GM12878 (cell line): ENCODE data around the gene CASK. TPM values are rescaled to one million over a fixed set of nuclear protein-coding genes. Genes with fewer than 3 reads are reported as not detected.
"Not testable (repeated sequence)": the region's sequence is repeated elsewhere in the genome, so short reads cannot be mapped to it uniquely, and the experiment has no call there.

Source experiments
- ATAC-seq: fragments of 200-7000 bp; cut with Tn5 transposase; 3 replicates; pipeline ENCODE4 v1.9.1; 2020; ENCODE audit warnings: mild to moderate bottlenecking, moderate library complexity
- BruUV-seq: library from RNA; stranded (reverse); fragments of 400-500 nt; replicated peaks from 2 replicates; lab custom pipeline; 2021; lab: Mats Ljungman, UMichigan
- CTCF ChIA-PET: fragments of 300-600 bp; sonication (Branson Sonifier 250); formaldehyde crosslinking; extraction: SDS; loops from one replicate; lab custom pipeline; 2021; ENCODE audit warnings: inconsistent platforms; lab: Yijun Ruan, JAX
- POLR2A ChIA-PET: fragments of 350-600 bp; formaldehyde crosslinking; extraction: SDS; loops from one replicate; lab custom pipeline; 2021; ENCODE audit warnings: inconsistent platforms; lab: Charles Lee
- RAD21 ChIA-PET: fragments of 300-600 bp; sonication (Branson Sonifier 250); formaldehyde crosslinking; loops from one replicate; lab custom pipeline; 2023; ENCODE audit warnings: antibody characterized with exemption; ENCODE audit not compliant: unreplicated experiment; lab: Charles Lee
- SMC1A ChIA-PET: fragments of 300-600 bp; sonication (Branson Sonifier 250); formaldehyde crosslinking; loops from one replicate; lab custom pipeline; 2023; ENCODE audit not compliant: unreplicated experiment, uncharacterized antibody; lab: Charles Lee
- DNase-seq: peaks from one replicate; pipeline ENCODE4 v3.0.0-alpha.2; 2011; ENCODE audit warnings: low read depth, low spot score
- FAIRE-seq: peaks from 3 replicates; lab custom pipeline; 2011; peaks lifted over from hg19 to GRCh38; lab: Jason Lieb, UNC
- H2AFZ ChIP-seq: 2 replicates; pipeline ENCODE4 v1.6.0; 2011; ENCODE audit warnings: low read depth, low read length, control low read depth; ENCODE audit not compliant: control insufficient read depth
- H3K27ac ChIP-seq: 2 replicates; pipeline ENCODE4 v1.5.1; 2011; ENCODE audit warnings: control low read depth; ENCODE audit not compliant: control insufficient read depth, insufficient read depth
- H3K27me3 ChIP-seq, 2 experiments: replicated peaks in 1 of 2; 2 replicates each; pipeline versions ENCODE4 v1.6.0 to v1.6.1; 2011; ENCODE audit warnings: low read length in 1 of 2; ENCODE audit not compliant: control insufficient read depth in 2 of 2, insufficient read depth in 2 of 2
- H3K36me3 ChIP-seq, 2 experiments: 2 replicates each; pipeline ENCODE4 v1.5.1; 2011; ENCODE audit warnings: low read length in 1 of 2; ENCODE audit not compliant: control insufficient read depth in 2 of 2, insufficient read depth in 2 of 2
- H3K4me1 ChIP-seq: 2 replicates; pipeline ENCODE4 v1.6.1; 2011; ENCODE audit warnings: mild to moderate bottlenecking, low read length, moderate library complexity, mixed read lengths; ENCODE audit not compliant: control insufficient read depth, insufficient read depth
- H3K4me2 ChIP-seq: 2 replicates; pipeline ENCODE4 v1.6.0; 2011; ENCODE audit warnings: control low read depth; ENCODE audit not compliant: control insufficient read depth, insufficient read depth
- H3K4me3 ChIP-seq: fragments of 200-600 bp; sonication (generic); 2 replicates; pipeline ENCODE4 v1.5.1; 2016
- H3K79me2 ChIP-seq: 2 replicates; pipeline ENCODE4 v1.6.0; 2011; ENCODE audit warnings: low read length; ENCODE audit not compliant: control insufficient read depth, insufficient read depth
- H3K9ac ChIP-seq: 2 replicates; pipeline ENCODE4 v1.8.0; 2011; ENCODE audit warnings: low read length, control low read depth, mixed read lengths; ENCODE audit not compliant: control insufficient read depth, insufficient read depth
- H3K9me3 ChIP-seq: replicated peaks from 3 replicates; pipeline ENCODE4 v1.5.1; 2011; ENCODE audit warnings: mild to moderate bottlenecking, low read length; ENCODE audit not compliant: control insufficient read depth, insufficient read depth
- H4K20me1 ChIP-seq: 2 replicates; pipeline ENCODE4 v1.6.0; 2011; ENCODE audit not compliant: control insufficient read depth, insufficient read depth
- MYC ChIP-seq: IDR thresholded peaks from 2 replicates; pipeline ENCODE4 v1.6.1; 2011; ENCODE audit warnings: mild to moderate bottlenecking, low read length, moderate library complexity, inconsistent platforms; ENCODE audit not compliant: insufficient read depth, insufficient replicate concordance, insufficient read length, severe bottlenecking
- NR2C1 ChIP-seq: fragments of 450-650 bp; IDR thresholded peaks from 2 replicates; pipeline ENCODE4 v1.6.1; 2017; ENCODE audit warnings: antibody characterized with exemption, mild to moderate bottlenecking, moderate library complexity
- ZNF24 ChIP-seq: fragments of 450-650 bp; IDR thresholded peaks from 2 replicates; pipeline ENCODE4 v1.6.1; 2017; ENCODE audit warnings: antibody characterized with exemption, mild to moderate bottlenecking
- WGBS: methylation state at CpG from one replicate; pipeline ENCODE4 v1.1.6; 2016; ENCODE audit warnings: low lambda C conversion rate; ENCODE audit not compliant: insufficient replicate concordance, insufficient coverage; ENCODE audit errors: missing lambda C conversion rate; 5-methylcytosine and 5-hydroxymethylcytosine counted together
- in situ Hi-C: fragments of 300-500 bp; cut with MboI; formaldehyde crosslinking; loops from 9 replicates; pipeline ENCODE4 v1.14.3; 2018; ENCODE audit warnings: mixed read lengths
- intact Hi-C: fragments of 100-400 bp; cut with micrococcal nuclease; formaldehyde crosslinking; loops from one replicate; pipeline ENCODE4 v1.14.2; 2022; ENCODE audit not compliant: unreplicated experiment
- polyA plus RNA-seq, 11 experiments: library from polyadenylated mRNA; depleted of rRNA in 4 of 11; unstranded in 6 of 11; stranded (reverse) in 5 of 11; fragments of >200 nt; fragmentation: Nextera tagmentation in 4 of 11; fragmentation: Illumina TruSeq in 1 of 11; extraction: Ambion mirVana in 4 of 11; extraction: Trizol in 1 of 11; gene quantifications; 1 replicate in 1 of 11; 2 replicates in 10 of 11; pipeline versions ENCODE4 v1.2.1 to v1.2.3, GENCODE V29; 2011 to 2016; ENCODE audit warnings: inconsistent platforms in 2 of 11, missing spikeins in 2 of 11, low read depth in 1 of 11
- total RNA-seq, 4 experiments: library from RNA; depleted of rRNA in 3 of 4; stranded (reverse); fragments of >200 nt in 3 of 4; fragmentation: Illumina TruSeq in 1 of 4; extraction: Trizol in 1 of 4; gene quantifications; 2 replicates each; pipeline versions ENCODE4 v1.2.1 to v1.2.3, GENCODE V29; 2013 to 2021
- TF ChIP-seq, protein P1 (sequence below): fragments of 450-650 bp; conservative IDR thresholded peaks from 2 replicates; pipeline ENCODE4 v1.6.1; 2017; ENCODE audit warnings: mild to moderate bottlenecking, moderate library complexity

Gene CASK
- total and polyA plus RNA-seq, 10 of the 15 experiments (the other 5 are each of a cell fraction or from before 2014, with no cell fraction given) = 0.60 to 45.9 (median 4.8) TPM

DNA sequence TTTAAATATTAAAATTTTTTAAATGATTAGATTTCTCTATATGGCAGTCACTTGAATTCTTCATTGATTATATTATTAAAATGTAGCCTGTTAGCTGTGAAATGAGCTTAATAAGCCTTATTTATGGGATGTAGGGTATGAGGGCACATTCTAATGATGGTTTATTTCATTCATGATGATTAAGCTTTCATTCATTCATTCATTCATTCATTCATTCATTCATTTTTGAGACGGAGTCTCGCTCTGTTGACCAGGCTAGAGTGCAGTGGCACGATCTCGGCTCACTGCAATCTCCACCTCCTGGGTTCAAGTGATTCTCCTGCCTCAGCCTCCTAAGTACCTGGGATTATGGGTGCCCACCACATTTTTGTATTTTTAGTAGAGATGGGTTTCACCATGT, 317.3 kb downstream of the CASK start:
- not testable (repeated sequence) for H3K4me3 ChIP-seq

DNA sequence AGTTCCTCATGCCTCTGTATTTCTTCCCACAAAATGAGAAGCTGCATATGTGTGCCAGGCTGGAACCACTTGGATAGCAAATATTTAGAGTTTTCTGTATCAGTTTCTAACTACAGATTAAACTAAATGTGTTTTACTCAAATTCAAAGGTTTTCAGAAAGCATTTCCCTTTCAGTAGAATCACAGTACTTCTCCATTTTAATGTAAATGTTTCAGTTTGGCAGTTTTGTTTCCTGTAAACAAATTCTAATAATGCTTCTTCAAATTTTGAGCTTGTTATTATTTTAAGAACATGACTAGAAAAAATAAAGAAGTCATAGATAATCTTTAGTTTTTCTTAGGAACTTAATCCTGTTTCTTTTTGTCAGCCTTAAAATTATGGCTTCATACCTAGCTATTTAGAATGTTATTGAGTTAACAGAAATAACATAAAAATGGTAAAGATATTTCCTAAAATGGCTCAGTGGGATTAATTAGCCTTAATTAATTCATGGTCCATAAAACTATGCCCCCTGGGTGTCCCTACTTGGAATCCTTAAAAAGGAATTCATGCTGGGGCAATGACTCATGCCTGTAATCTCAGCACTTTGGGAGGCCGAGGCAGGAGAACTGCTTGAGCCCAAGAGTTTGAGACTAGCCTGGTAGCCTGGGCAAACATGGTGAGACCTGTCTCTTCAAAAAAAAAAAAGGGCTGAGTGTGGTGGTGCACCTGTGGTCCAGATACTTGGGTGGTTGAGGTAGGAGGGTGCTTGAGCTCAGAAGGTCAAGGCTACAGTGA, 318.4 kb downstream of the CASK start:
- Histone ChIP-seq H3K27me3 (no peaks in the 10 kb centered on the region), H3K79me2 (no peaks in the 10 kb centered on the region), H3K4me1 (no peaks in the 10 kb centered on the region), H2AFZ (no peak overlapping the region), H3K9me3 (no peaks in the 10 kb centered on the region), H4K20me1 (no peaks in the 10 kb centered on the region), H3K27ac (no peak overlapping the region), H3K36me3 (no peaks in the 10 kb centered on the region), H3K9ac (no peak overlapping the region), H3K4me3 (no peak overlapping the region), H3K4me2 (no peak overlapping the region)
- POLR2A ChIA-PET = no interaction called here
- in situ Hi-C loops = no loop called here
- BruUV-seq = no TSS peak
- CTCF ChIA-PET = interaction anchor here (0.5 to 1.3 kb wide), 3 partner anchors 24 to 168 kb away, joined by 3 read pairs; no protein-coding TSS in a partner anchor
- RAD21 ChIA-PET = no interaction called here
- TF ChIP-seq NR2C1 (no peak), MYC (no peak)
- TF ChIP-seq, protein P1, sequence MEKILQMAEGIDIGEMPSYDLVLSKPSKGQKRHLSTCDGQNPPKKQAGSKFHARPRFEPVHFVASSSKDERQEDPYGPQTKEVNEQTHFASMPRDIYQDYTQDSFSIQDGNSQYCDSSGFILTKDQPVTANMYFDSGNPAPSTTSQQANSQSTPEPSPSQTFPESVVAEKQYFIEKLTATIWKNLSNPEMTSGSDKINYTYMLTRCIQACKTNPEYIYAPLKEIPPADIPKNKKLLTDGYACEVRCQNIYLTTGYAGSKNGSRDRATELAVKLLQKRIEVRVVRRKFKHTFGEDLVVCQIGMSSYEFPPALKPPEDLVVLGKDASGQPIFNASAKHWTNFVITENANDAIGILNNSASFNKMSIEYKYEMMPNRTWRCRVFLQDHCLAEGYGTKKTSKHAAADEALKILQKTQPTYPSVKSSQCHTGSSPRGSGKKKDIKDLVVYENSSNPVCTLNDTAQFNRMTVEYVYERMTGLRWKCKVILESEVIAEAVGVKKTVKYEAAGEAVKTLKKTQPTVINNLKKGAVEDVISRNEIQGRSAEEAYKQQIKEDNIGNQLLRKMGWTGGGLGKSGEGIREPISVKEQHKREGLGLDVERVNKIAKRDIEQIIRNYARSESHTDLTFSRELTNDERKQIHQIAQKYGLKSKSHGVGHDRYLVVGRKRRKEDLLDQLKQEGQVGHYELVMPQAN = no peak
- SMC1A ChIA-PET = interaction anchor here (0.6 to 1.2 kb wide), 4 partner anchors 39 to 1488 kb away, joined by 3 to 4 read pairs (median 3); no protein-coding TSS in a partner anchor
- no peak for FAIRE-seq
- no peak for ATAC-seq
- intact Hi-C loops = no loop called here
- no peak for DNase-seq
- WGBS = 100% methylated on average over 1 of the region's 1 CpG

More for the DNA sequence above, 317.3 kb downstream of the CASK start:
- H2AFZ ChIP-seq, intact Hi-C loops, H3K27ac ChIP-seq, H3K79me2 ChIP-seq, in situ Hi-C loops, BruUV-seq, H3K4me1 ChIP-seq, H3K27me3 ChIP-seq, FAIRE-seq, RAD21 ChIA-PET, H3K9me3 ChIP-seq, H3K4me2 ChIP-seq, H4K20me1 ChIP-seq, ATAC-seq, H3K36me3 ChIP-seq, POLR2A ChIA-PET, DNase-seq, H3K9ac ChIP-seq: not testable (repeated sequence)
- WGBS = 80% methylated on average over 4 of the region's 4 CpGs
- ChIA-PET CTCF (interaction anchor here (0.6 to 0.9 kb wide), 3 partner anchors 23 to 784 kb away, joined by 3 to 4 read pairs (median 3); no protein-coding TSS in a partner anchor), SMC1A (interaction anchor here (0.6 to 1.4 kb wide), 3 partner anchors 9 to 118 kb away, joined by 3 to 7 read pairs (median 3); no protein-coding TSS in a partner anchor)
- TF ChIP-seq ZNF24 = peak; percentile 85
